Gastrocnemius medialis (tissue), 4 donors: ENCODE results near the gene TANGO2. TPM values are rescaled to one million over a fixed set of nuclear protein-coding genes. Genes with fewer than 3 reads are reported as not detected.
A peak's percentile ranks its signal among the peaks of the same experiment; 100 is the strongest.

ENCODE experiments used
- ATAC-seq, 2 donors: fragments of 150-250 bp; one replicate each; pipeline ENCODE4 v1.9.1; 2016
- DNase-seq, 2 donors: peaks; one replicate each; pipeline ENCODE4 v3.0.0-alpha.2; 2019
- H3K27ac ChIP-seq, 4 donors: fragments of 200-600 bp; sonication (generic); 1 replicate in 1 of 4; 2 replicates in 3 of 4; pipeline ENCODE4 v1.5.1; 2016 to 2018; ENCODE audit warnings: mild to moderate bottlenecking in 2 of 4, moderate library complexity in 1 of 4
- H3K27me3 ChIP-seq, 3 donors: fragments of 200-600 bp; sonication (generic) in 2 of 3; 1 replicate in 1 of 3; 2 replicates in 2 of 3; pipeline versions ENCODE4 v1.5.1 to v1.6.0; 2016 to 2019; ENCODE audit warnings: mild to moderate bottlenecking in 1 of 3, moderate library complexity in 1 of 3
- H3K36me3 ChIP-seq, 2 donors: fragments of 200-600 bp; sonication (generic) in 1 of 2; one replicate each; pipeline ENCODE4 v1.5.1; 2017 to 2018
- H3K4me1 ChIP-seq, 2 donors: fragments of 200-600 bp; sonication (generic) in 1 of 2; one replicate each; pipeline ENCODE4 v1.5.1; 2016 to 2017; ENCODE audit warnings: mild to moderate bottlenecking in 2 of 2
- H3K4me3 ChIP-seq, 4 donors: fragments of 200-600 bp; sonication (generic) in 3 of 4; 1 replicate in 1 of 4; 2 replicates in 3 of 4; pipeline ENCODE4 v1.5.1; 2016 to 2019; ENCODE audit warnings: mild to moderate bottlenecking in 2 of 4
- H3K9me3 ChIP-seq, 3 donors: fragments of 200-600 bp; sonication (generic) in 2 of 3; 1 replicate in 1 of 3; 2 replicates in 2 of 3; pipeline ENCODE4 v1.5.1; 2016 to 2019
- POLR2A ChIP-seq, 2 donors: fragments of 450-650 bp; IDR thresholded peaks; one replicate each; pipeline ENCODE4 v1.6.1; 2017; ENCODE audit warnings: antibody characterized with exemption in 2 of 2, mild to moderate bottlenecking in 2 of 2, moderate library complexity in 2 of 2
- in situ Hi-C, 4 donors: fragments of 200-750 bp; cut with MboI; loops; one replicate each; pipeline versions ENCODE4 v1.15.0 to v1.8.0; 2017; ENCODE audit warnings: low sequenced_read_pairs in 4 of 4
- intact Hi-C: fragments of 100-400 bp; cut with DNase I; formaldehyde crosslinking; loops from one replicate; pipeline ENCODE4 v1.15.1; 2023; ENCODE audit warnings: low total_unique reads
- total RNA-seq, 4 donors: library from RNA; depleted of rRNA; stranded (reverse); fragments of >200 nt; gene quantifications; one replicate each; pipeline versions ENCODE4 v1.1.0 to v1.2.3, GENCODE V29; 2016
- TF ChIP-seq, protein P1 (sequence below), 5 experiments: fragments of 450-650 bp in 3 of 5; fragments of 200-600 bp in 2 of 5; sonication (generic) in 2 of 5; IDR thresholded peaks in 4 of 5; conservative IDR thresholded peaks in 1 of 5; 1 replicate in 4 of 5; 2 replicates in 1 of 5; pipeline ENCODE4 v1.5.1; 2016 to 2019; ENCODE audit warnings: antibody characterized with exemption in 5 of 5, mild to moderate bottlenecking in 3 of 5, moderate library complexity in 3 of 5

Gene TANGO2
- total RNA-seq, 4 donors from 2014 or later, result 43.0 to 115 (median 52.5) TPM

- Histone ChIP-seq H3K27ac (peak overlapping the region in 1 of 4 donors; percentile 10), H3K36me3 (no peaks in the 10 kb centered on the region), H3K9me3 (no peaks in the 10 kb centered on the region), H3K4me3 (no peak overlapping the region), H3K27me3 (no peaks in the 10 kb centered on the region), H3K4me1 (peaks cover 22 to 29% of the 10 kb centered on the region in 2 donors)
- in situ Hi-C loops, result no loop called here
- ATAC-seq (no peak), DNase-seq (no peak)
- no peak for TF ChIP-seq POLR2A (IDR thresholded peaks at IDR 0.05)
- TF ChIP-seq, protein P1, sequence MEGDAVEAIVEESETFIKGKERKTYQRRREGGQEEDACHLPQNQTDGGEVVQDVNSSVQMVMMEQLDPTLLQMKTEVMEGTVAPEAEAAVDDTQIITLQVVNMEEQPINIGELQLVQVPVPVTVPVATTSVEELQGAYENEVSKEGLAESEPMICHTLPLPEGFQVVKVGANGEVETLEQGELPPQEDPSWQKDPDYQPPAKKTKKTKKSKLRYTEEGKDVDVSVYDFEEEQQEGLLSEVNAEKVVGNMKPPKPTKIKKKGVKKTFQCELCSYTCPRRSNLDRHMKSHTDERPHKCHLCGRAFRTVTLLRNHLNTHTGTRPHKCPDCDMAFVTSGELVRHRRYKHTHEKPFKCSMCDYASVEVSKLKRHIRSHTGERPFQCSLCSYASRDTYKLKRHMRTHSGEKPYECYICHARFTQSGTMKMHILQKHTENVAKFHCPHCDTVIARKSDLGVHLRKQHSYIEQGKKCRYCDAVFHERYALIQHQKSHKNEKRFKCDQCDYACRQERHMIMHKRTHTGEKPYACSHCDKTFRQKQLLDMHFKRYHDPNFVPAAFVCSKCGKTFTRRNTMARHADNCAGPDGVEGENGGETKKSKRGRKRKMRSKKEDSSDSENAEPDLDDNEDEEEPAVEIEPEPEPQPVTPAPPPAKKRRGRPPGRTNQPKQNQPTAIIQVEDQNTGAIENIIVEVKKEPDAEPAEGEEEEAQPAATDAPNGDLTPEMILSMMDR (IDR thresholded peaks at IDR 0.05 in 4 of 5, conservative IDR thresholded peaks at IDR 0.05 in 1 of 5), result no peak
- intact Hi-C loops, result no loop called here
Observed at GRCh38 chr22:20025401-20026203, 4.7 kb downstream of the TANGO2 start.

DNA sequence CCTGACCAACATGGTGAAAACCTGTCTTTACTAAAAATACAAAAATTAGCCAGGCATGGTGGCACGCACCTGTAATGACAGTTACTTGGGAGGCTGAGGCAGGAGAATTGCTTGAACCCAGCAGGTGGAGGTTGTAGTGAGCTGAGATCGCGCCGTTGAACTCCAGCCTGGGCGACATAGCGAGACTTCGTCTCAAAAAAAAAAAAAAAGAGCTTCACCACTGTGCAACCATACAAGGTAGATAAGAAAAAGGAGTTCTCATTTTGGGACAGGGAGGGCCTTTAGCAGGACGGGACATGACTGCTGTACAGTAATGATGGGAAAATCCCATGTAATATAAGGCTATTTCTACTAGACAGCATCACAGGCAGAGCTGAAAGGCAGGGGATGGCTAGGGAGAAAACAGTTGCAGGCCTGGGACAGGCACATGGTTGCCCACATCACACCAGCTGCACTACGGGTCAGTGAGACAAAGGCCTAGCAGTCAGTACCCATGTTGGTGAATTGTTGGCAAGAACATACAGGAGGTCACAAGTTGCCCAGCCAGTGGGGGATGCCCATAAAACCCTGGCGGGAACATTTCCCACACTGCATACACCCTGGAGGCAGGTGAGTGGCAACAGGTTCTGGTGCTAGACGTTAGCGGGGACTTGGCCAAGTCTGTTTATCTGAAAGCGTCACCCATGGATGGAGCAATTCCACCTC lies 5.4 kb downstream of the TANGO2 start:
- no peaks in the 10 kb centered on the region for H3K36me3 ChIP-seq
- in situ Hi-C loops, result no loop called here
- DNase-seq (no peak), ATAC-seq (no peak)
- H3K4me1 ChIP-seq, result peaks cover 21 to 29% of the 10 kb centered on the region in 2 donors
- no peaks in the 10 kb centered on the region for H3K9me3 ChIP-seq
- intact Hi-C loops, result no loop called here
- TF ChIP-seq, protein P1 (IDR thresholded peaks at IDR 0.05 in 4 of 5, conservative IDR thresholded peaks at IDR 0.05 in 1 of 5), result no peak
- TF ChIP-seq POLR2A (IDR thresholded peaks at IDR 0.05), result no peak
- H3K27ac ChIP-seq, result peak overlapping the region in 1 of 4 donors; percentile 19
- H3K4me3 ChIP-seq, result no peak overlapping the region
- H3K27me3 ChIP-seq, result no peaks in the 10 kb centered on the region

DNA sequence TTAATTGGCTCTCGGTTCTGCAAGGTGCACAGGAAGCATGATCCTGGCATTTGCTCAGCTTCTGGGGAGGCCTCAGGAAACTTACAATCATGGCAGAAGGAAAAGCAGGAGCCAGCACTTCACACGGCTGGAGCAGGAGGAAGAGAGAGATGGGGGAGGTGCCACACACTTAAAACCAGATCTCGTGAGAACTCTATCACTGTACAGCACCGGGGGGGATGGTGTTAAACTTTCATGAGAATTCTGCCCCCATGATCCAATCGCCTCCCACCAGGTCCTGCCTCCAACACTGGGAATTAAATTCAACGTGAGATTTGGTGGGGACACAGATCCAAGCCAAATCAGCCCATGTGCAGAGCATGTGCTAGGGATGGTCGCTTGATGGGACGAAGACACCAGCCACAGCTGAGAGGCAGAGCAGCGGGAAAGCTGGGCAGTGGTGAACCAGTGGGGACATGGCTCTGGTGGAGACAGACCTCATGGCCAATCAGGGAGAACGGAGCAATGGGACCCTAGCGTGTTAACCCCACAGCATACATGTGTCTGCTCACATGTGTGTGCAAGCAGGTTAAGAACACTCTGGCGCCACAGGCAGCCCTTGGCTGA lies 6.2 kb downstream of the TANGO2 start:
- Histone ChIP-seq H3K27me3 (no peaks in the 10 kb centered on the region), H3K36me3 (no peaks in the 10 kb centered on the region), H3K4me3 (no peak overlapping the region), H3K9me3 (no peaks in the 10 kb centered on the region), H3K4me1 (peaks cover 18 to 24% of the 10 kb centered on the region in 2 donors), H3K27ac (no peak overlapping the region)
- DNase-seq, result no peak
- intact Hi-C loops (no loop called here), in situ Hi-C loops (no loop called here)
- ATAC-seq, result no peak
- TF ChIP-seq POLR2A (IDR thresholded peaks at IDR 0.05), result no peak
- TF ChIP-seq, protein P1 (IDR thresholded peaks at IDR 0.05 in 4 of 5, conservative IDR thresholded peaks at IDR 0.05 in 1 of 5), result no peak

- H3K9me3 ChIP-seq, result no peaks in the 10 kb centered on the region
- H3K27me3 ChIP-seq, result no peaks in the 10 kb centered on the region
- no peak overlapping the region for H3K4me3 ChIP-seq
- TF ChIP-seq, protein P1 (IDR thresholded peaks at IDR 0.05 in 4 of 5, conservative IDR thresholded peaks at IDR 0.05 in 1 of 5), result no peak
- TF ChIP-seq POLR2A (IDR thresholded peaks at IDR 0.05), result no peak
- DNase-seq (no peak), ATAC-seq (no peak)
- H3K36me3 ChIP-seq, result no peaks in the 10 kb centered on the region
- intact Hi-C loops (no loop called here), in situ Hi-C loops (no loop called here)
- H3K4me1 ChIP-seq, result peaks cover 21 to 24% of the 10 kb centered on the region in 2 donors
- H3K27ac ChIP-seq, result no peak overlapping the region
Observed at GRCh38 chr22:20027966-20028854, 7.3 kb downstream of the TANGO2 start.
